Glomerular endothelial cell (primary cell): Measurements from ENCODE around the gene DIDO1. TPM values are rescaled to one million over a fixed set of nuclear protein-coding genes. Genes with fewer than 3 reads are reported as not detected.
"Not testable (repeated sequence)": the region's sequence is repeated elsewhere in the genome, so short reads cannot be mapped to it uniquely, and the experiment has no call there.

Experiments used
- DNase-seq: peaks from one replicate; pipeline ENCODE4 v3.0.0-alpha.2; 2011; ENCODE audit warnings: low read depth, low spot score; ENCODE audit errors: extremely low read depth
- total RNA-seq: library from RNA; depleted of rRNA; stranded (reverse); fragments of >200 nt; gene quantifications from 2 replicates; pipeline ENCODE4 v1.2.3, GENCODE V29; 2015

Gene DIDO1
- total RNA-seq, 1 donor from 2014 or later: 50.3 TPM

GRCh38 chr20:62860924-62861691 lies 65.2 kb downstream of the DIDO1 start:
- DNase-seq: no peak

DNA sequence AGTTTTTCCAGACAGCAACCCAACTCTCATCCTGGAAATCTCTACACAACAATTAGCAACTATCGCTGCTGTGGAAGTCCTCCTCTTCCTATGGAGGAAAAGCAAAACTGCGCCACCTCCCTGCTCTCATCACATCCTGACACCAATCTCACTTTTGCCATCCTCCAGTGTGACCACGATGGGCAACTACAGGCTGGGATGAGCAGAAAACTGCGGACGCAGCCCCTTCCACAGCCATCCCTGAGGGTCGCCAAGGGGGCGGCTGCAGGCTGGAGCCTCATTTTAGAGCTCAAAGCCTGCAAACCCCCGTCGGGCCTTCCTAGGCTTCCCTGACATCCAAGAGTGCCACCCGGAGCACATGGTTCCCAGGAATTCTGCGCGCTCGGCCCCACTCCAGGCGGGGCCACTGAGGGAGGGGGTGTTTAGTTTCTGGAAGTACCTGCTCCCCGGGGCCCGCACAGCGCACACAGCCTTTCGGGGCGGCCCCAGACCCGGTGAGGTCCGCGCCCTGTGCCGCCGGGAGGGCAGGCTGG lies 65.8 kb downstream of the DIDO1 start:
- no peak for DNase-seq

DNA sequence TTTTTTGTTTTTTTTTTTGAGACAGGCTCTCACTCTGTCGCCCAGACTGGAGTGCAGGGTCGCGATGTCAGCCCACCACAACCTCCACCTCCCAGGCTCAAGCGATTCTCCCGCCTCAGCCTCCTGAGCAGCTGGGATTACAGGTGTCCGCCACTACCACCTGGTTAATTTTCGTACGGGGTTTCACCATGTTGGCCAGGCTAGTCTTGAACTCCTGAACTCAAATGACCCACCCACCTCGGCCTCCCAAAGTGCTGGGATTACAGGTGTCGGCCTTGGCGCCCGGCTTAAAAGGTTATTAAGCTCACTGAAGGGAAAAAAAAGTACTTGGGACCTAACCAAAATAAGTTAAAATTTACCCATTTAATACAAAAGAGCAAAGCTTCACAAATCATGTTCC lies 66.6 kb downstream of the DIDO1 start:
- DNase-seq: no peak

DNA sequence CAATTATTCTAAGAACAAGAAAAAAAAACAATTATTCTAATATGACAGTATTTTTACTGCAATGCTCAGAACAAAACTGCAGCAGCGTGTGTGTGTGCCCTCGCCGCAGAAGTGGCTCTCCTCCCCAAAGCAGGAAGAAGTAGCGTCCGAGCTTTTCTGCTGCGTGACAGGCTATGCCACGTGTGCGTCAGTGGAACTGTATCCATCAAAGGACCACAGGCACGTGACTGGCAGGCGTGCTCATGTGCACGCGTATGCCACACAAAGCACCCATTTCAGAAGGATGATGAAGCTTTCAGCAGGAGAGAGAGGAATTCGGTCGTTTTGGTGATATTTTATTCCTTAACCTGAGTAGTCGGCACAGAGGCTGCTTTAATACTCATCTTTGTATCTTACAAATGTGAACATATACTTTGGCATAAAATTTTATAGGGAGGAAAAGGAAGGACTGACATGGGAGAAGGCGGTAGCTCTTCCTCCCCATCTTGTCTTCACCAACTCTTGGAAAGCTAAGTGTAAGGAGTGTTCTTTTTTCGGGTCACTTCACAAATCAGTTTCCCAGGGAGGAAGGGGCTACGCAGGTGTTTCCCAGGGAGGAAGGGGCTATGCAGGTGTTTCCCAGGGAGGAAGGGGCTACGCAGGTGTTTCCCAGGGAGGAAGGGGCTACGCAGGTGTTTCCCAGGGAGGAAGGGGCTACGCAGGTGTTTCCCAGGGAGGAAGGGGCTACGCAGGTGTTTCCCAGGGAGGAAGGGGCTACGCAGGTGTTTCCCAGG lies 68.1 kb downstream of the DIDO1 start:
- no peak for DNase-seq

DNA sequence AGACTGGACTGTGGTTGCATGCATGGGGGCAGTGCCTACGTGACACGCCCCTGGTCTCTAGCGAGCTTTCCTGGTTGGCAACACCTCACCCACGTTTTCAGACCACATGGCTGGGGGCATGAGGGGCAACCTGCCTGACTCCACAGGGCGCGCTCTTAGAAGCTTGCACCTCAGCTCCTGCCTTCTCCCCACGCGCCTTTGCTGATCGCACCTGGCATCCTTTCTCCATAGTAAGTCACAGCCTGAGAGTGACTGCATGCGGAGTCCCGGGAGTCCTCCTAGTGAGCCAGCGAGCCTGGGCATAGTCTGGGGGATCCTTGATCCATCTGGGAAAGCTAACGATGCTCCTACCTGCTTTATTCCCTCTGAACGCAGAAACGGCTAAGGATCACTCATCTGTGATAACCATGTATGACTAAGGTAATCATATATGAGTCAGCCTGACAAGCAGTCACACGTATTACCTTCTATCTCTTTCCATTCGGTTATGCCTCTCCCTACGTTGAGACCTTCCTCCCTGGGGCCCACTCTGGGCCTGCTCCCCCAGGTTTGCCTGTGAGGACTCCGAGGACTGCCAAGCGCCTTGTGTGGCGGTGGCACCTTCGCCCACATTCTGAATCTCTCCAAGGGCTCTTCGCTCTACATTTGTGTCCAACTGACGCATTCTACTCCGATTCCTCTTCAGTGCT lies 69.2 kb downstream of the DIDO1 start:
- DNase-seq: no peak

DNA sequence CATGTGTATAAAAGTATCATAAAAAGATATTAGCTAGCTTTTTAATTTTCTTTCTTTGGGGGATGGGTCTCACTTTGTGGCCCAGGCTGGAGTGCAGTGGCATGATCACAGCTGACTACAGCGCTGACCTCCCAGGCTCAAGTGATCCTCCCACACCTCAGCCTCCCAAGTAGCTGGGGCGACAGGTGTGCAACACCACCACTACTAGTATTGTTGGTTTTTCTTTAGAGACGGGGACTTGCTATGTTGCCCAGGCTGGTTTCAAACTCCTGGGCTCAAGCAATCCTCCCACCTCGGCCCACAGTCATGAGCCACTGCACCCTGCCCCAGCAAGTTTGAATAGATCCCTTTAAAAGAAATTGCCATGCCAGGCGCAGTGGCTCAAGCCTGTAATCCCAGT lies 71.2 kb downstream of the DIDO1 start:
- no peak for DNase-seq

GRCh38 chr20:62854121-62854520 lies 72.2 kb downstream of the DIDO1 start:
- no peak for DNase-seq

DNA sequence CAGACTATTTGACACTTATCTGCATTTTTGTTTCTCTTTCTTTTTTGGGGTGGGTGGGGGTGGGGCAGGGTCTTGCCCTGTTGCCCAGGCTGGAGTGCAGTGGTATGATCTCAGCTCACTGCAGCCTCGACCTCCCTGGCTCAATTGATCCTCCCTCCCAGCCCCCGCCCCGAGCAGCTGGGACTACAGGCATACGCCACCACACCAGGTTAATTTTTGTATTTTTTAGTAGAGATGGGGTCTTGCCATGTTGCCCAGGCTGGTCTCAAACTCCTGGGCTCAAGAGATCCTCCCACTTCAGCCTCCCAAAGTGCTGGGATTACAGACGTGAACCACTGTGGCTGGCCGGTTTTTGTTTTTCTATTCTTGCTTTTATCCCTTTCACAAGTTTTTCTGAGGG lies 73.0 kb downstream of the DIDO1 start:
- not testable (repeated sequence) for DNase-seq

- no peak for DNase-seq
These were observed 73.5 kb downstream of the DIDO1 start for GRCh38 chr20:62852841-62853240.

DNA sequence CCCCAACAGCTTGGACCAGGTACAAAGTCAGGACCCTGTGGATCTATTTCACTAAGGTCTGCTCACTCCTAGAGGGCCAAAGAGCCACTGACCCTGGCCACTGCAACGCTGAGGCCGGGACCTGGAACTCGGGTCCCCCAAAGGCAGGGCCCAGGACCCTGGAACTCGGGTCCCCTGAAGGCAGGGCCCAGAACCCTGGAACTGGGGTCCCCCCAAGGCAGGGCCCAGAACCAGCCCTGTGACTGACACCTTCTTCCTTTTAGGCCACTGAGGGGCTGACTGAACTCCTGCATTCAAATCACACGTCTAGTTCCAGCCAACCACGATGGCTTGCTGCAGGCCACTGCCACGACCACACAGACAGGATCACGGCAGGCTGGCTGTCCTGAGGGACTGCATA lies 74.1 kb downstream of the DIDO1 start:
- DNase-seq: no peak

GRCh38 chr20:62850333-62850974 lies 75.9 kb downstream of the DIDO1 start:
- no peak for DNase-seq

GRCh38 chr20:62849431-62849830 lies 76.9 kb downstream of the DIDO1 start:
- no peak for DNase-seq

- DNase-seq: not testable (repeated sequence)
These were observed 77.4 kb downstream of the DIDO1 start for GRCh38 chr20:62848917-62849316.

DNA sequence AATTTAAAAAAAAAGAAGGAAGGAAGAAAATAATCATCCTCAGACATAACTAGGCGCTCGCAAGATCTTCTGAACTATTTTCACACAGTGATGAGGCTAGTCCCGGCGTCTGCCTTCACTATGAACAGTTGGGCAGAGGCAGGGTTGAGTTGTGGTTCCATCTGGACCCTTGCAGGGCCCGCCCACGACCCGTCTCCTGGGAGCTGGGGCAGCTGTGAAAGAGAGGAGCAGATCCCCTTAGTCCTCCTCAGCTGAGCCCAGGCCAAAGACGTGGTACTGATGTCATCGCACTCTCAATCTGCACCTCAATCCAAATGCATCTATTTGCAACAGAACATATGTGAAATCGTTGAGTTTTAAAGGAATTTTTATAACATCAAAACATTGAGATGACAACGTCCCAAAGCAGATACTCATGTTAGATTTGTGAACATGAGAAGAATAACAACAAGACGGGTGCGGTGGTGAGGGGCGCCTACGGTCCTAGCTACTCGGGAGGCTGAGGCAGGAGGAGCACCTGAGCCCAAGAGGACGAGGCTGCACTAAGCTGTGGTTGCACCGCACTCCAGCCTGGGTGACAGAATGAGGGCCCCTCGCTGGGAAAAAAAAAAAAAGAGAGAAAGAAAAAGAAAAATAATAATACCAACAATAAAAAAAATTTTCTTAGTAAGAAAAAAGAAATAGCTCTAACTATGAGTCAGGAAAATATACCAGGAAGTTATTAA lies 80.0 kb downstream of the DIDO1 start:
- no peak for DNase-seq

GRCh38 chr20:62845416-62846160 lies 80.7 kb downstream of the DIDO1 start:
- no peak for DNase-seq

- DNase-seq: no peak
These were observed 82.1 kb downstream of the DIDO1 start for GRCh38 chr20:62844182-62844581.

- DNase-seq: no peak
These were observed 82.6 kb downstream of the DIDO1 start for GRCh38 chr20:62843656-62844055.

GRCh38 chr20:62841705-62842212 lies 84.5 kb downstream of the DIDO1 start:
- no peak for DNase-seq
